Tibial nerve (tissue), 4 donors: ENCODE measurements around the gene CTXND1. TPM values are rescaled to one million over a fixed set of nuclear protein-coding genes. Genes with fewer than 3 reads are reported as not detected.

Experiments
- DNase-seq, 2 donors: peaks; one replicate each; pipeline ENCODE4 v3.0.0-alpha.2; 2019; ENCODE audit warnings: low spot score in 2 of 2
- H3K27ac ChIP-seq, 4 donors: fragments of 200-600 bp; sonication (generic) in 3 of 4; one replicate each; pipeline ENCODE4 v1.5.1; 2017 to 2019; ENCODE audit warnings: mild to moderate bottlenecking in 1 of 4
- H3K27me3 ChIP-seq, 2 donors: fragments of 200-600 bp; sonication (generic) in 1 of 2; one replicate each; pipeline versions ENCODE4 v1.5.1 to v1.6.0; 2017 to 2019
- H3K36me3 ChIP-seq, 3 donors: fragments of 200-600 bp; sonication (generic); one replicate each; pipeline ENCODE4 v1.5.1; 2018 to 2019
- H3K4me1 ChIP-seq, 4 donors: fragments of 200-600 bp; sonication (generic) in 3 of 4; one replicate each; pipeline ENCODE4 v1.5.1; 2017 to 2019
- H3K4me3 ChIP-seq, 4 donors: fragments of 200-600 bp; sonication (generic) in 3 of 4; one replicate each; pipeline ENCODE4 v1.5.1; 2017 to 2019; ENCODE audit warnings: mild to moderate bottlenecking in 1 of 4, moderate library complexity in 1 of 4
- H3K9me3 ChIP-seq, 4 donors: fragments of 200-600 bp; sonication (generic) in 3 of 4; one replicate each; pipeline ENCODE4 v1.5.1; 2017 to 2019
- EP300 ChIP-seq, 2 donors: sonication (generic); formaldehyde crosslinking; IDR thresholded peaks; one replicate each; pipeline ENCODE4 v1.6.1; 2017; ENCODE audit warnings: antibody characterized with exemption in 2 of 2, mild to moderate bottlenecking in 1 of 2
- POLR2A ChIP-seq, 2 donors: fragments of 450-650 bp; IDR thresholded peaks; one replicate each; pipeline ENCODE4 v1.6.1; 2017; ENCODE audit warnings: antibody characterized with exemption in 2 of 2, mild to moderate bottlenecking in 2 of 2, moderate library complexity in 2 of 2
- WGBS, 2 donors: methylation state at CpG; one replicate each; pipeline ENCODE4 v1.1.5; 2018; 5-methylcytosine and 5-hydroxymethylcytosine counted together
- total RNA-seq, 4 donors: library from RNA; depleted of rRNA; stranded (reverse); fragments of >200 nt; gene quantifications; one replicate each; pipeline ENCODE4 v1.1.0, GENCODE V29; 2016
- TF ChIP-seq, protein P1 (sequence below), 5 experiments: fragments of 200-600 bp in 3 of 5; fragments of 450-650 bp in 2 of 5; sonication (generic) in 3 of 5; IDR thresholded peaks; one replicate each; pipeline ENCODE4 v1.5.1; 2016 to 2019; ENCODE audit warnings: antibody characterized with exemption in 5 of 5, mild to moderate bottlenecking in 3 of 5, moderate library complexity in 2 of 5

Gene CTXND1
- total RNA-seq, 4 donors from 2014 or later, result 1.8 to 3.7 (median 2.6) TPM

DNA sequence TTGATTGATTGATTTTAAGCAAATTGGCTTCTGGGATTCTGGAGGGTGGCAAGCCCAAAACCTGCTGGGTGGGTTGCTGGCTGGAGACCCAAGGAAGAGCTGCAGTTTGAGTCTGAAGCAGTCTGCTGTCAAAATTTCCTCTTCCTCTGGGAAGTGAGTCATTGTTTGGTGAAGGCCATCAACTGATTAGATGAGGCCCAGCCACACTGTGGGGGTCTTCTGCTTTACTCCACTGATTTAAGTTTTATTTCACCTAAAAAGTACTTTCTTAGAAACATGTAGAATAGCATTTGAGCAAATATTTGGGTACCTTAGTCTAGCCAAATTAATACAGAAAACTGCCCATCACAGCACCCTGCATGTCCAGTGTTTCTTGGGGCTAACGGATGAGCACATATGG lies 65.4 kb downstream of the CTXND1 start:
- Histone ChIP-seq H3K27me3 (no peaks in the 10 kb centered on the region), H3K36me3 (peaks cover 0 to 58% (median 0%) of the 10 kb centered on the region in 3 donors), H3K4me1 (no peaks in the 10 kb centered on the region), H3K9me3 (no peaks in the 10 kb centered on the region), H3K27ac (no peak overlapping the region), H3K4me3 (no peak overlapping the region)
- WGBS, 2 donors, result 92 to 100% methylated on average over 1 of the region's 1 CpG
- no peak for DNase-seq
- TF ChIP-seq, protein P1, sequence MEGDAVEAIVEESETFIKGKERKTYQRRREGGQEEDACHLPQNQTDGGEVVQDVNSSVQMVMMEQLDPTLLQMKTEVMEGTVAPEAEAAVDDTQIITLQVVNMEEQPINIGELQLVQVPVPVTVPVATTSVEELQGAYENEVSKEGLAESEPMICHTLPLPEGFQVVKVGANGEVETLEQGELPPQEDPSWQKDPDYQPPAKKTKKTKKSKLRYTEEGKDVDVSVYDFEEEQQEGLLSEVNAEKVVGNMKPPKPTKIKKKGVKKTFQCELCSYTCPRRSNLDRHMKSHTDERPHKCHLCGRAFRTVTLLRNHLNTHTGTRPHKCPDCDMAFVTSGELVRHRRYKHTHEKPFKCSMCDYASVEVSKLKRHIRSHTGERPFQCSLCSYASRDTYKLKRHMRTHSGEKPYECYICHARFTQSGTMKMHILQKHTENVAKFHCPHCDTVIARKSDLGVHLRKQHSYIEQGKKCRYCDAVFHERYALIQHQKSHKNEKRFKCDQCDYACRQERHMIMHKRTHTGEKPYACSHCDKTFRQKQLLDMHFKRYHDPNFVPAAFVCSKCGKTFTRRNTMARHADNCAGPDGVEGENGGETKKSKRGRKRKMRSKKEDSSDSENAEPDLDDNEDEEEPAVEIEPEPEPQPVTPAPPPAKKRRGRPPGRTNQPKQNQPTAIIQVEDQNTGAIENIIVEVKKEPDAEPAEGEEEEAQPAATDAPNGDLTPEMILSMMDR (IDR thresholded peaks at IDR 0.05), result no peak
- no peak for TF ChIP-seq EP300 (IDR thresholded peaks at IDR 0.05)
- no peak for TF ChIP-seq POLR2A (IDR thresholded peaks at IDR 0.05)

DNA sequence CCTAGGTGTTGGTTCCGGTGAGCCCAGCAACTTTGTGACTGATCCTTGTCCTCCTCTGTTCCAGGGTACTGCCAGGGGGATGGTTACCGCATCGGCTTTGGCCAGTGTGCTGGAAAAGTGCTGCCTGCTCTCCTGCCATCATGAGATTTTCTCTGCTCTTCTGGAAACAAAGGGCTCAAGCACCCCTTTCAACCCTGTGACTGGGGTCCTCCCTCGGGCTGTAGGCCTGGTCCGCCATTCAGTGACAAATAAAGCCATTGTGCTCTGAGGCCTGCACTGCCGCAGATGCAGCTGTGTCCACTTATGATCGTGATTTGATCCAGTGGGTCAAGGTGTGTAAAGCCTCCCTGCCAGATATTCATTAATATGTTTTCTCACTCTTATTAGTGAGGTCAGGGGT lies 65.9 kb downstream of the CTXND1 start:
- DNase-seq, result no peak
- TF ChIP-seq EP300 (IDR thresholded peaks at IDR 0.05), result no peak
- TF ChIP-seq, protein P1 (IDR thresholded peaks at IDR 0.05), result no peak
- no peak for TF ChIP-seq POLR2A (IDR thresholded peaks at IDR 0.05)
- Histone ChIP-seq H3K4me1 (no peaks in the 10 kb centered on the region), H3K9me3 (no peaks in the 10 kb centered on the region), H3K36me3 (peaks cover 0 to 63% (median 4%) of the 10 kb centered on the region in 3 donors), H3K27ac (no peak overlapping the region), H3K4me3 (no peak overlapping the region), H3K27me3 (no peaks in the 10 kb centered on the region)
- WGBS, 2 donors, result 63 to 71% methylated on average over 7 of the region's 7 CpGs

DNA sequence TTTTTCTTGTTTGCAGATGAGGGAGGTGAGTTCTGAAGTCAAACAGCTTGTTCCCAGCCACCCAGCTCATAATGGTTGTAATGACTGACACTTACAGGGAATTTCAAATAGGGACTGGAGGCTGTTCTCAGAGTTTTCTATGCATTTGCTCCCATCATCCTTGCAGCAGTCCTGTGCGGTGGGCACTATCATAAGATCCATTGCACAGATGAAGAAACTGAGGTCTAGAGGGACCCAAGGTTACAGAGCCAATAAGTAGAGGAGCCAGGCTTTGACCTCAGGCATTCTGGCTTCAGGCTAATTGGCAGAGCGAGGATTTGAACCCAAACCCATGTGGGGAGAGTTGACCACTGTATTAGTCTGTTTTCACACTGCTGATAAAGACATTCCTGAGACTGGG lies 66.9 kb downstream of the CTXND1 start:
- Histone ChIP-seq H3K36me3 (peaks cover 0 to 72% (median 5%) of the 10 kb centered on the region in 3 donors), H3K9me3 (no peaks in the 10 kb centered on the region), H3K4me3 (no peak overlapping the region), H3K4me1 (no peaks in the 10 kb centered on the region), H3K27me3 (no peaks in the 10 kb centered on the region), H3K27ac (no peak overlapping the region)
- no peak for DNase-seq
- TF ChIP-seq POLR2A (IDR thresholded peaks at IDR 0.05) (no peak), EP300 (IDR thresholded peaks at IDR 0.05) (no peak)
- TF ChIP-seq, protein P1 (IDR thresholded peaks at IDR 0.05), result no peak
- WGBS, 2 donors, result 95 to 100% methylated on average over 2 of the region's 2 CpGs

DNA sequence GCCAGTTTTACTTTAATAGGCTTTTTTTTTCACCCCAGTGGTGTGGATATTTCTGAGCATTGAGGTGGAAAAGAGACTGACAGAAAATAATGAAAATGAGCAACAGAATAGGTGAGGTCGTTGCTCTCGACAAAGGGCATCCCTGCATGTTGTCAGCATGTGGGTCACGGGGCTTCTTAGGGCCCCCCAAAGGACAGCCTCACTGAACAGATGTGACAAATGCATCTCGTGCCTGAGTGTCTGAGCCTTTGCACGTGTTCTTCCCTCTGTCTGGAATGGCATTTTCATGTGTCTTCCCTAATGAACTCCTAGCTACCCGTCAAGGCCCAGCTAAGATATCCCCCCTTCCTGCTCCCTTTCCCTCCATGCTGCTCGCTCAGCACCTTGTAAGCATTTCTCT lies 67.5 kb downstream of the CTXND1 start:
- TF ChIP-seq EP300 (IDR thresholded peaks at IDR 0.05), result no peak
- TF ChIP-seq POLR2A (IDR thresholded peaks at IDR 0.05), result no peak
- TF ChIP-seq, protein P1 (IDR thresholded peaks at IDR 0.05), result no peak
- no peak for DNase-seq
- H3K36me3 ChIP-seq, result peaks cover 0 to 78% (median 5%) of the 10 kb centered on the region in 3 donors
- no peak overlapping the region for H3K4me3 ChIP-seq
- no peaks in the 10 kb centered on the region for H3K27me3 ChIP-seq
- H3K27ac ChIP-seq, result no peak overlapping the region
- H3K4me1 ChIP-seq, result no peaks in the 10 kb centered on the region
- H3K9me3 ChIP-seq, result no peaks in the 10 kb centered on the region
- 83 to 94% methylated on average over 7 of the region's 7 CpGs for WGBS, 2 donors

DNA sequence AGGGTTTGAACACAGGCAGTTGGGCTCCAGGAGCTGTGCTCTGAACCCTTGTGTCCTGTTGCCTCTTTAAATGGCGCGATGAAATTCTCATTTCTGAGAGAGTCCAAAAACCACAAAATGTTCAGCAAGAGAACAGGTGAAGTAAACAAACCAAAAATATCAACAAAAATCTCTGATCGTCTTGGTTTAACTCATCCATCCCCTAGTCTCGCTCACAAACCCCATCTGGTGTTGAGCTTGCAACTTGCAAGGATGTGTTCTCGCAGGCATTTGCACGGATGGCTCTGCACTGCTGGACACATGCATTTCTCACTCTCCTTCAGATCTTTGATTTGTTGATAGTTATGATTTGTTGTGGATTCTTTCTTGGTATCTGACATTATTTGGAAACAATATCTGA lies 68.1 kb downstream of the CTXND1 start:
- no peak for TF ChIP-seq POLR2A (IDR thresholded peaks at IDR 0.05)
- no peak for TF ChIP-seq EP300 (IDR thresholded peaks at IDR 0.05)
- TF ChIP-seq, protein P1 (IDR thresholded peaks at IDR 0.05), result no peak

More for the DNA sequence above, 68.1 kb downstream of the CTXND1 start:
- H3K36me3 ChIP-seq, result peaks cover 0 to 85% (median 5%) of the 10 kb centered on the region in 3 donors
- no peak overlapping the region for H3K4me3 ChIP-seq
- no peaks in the 10 kb centered on the region for H3K9me3 ChIP-seq
- WGBS, 2 donors, result 77 to 83% methylated on average over 6 of the region's 6 CpGs
- no peaks in the 10 kb centered on the region for H3K27me3 ChIP-seq
- DNase-seq, result no peak
- H3K4me1 ChIP-seq, result no peaks in the 10 kb centered on the region
- H3K27ac ChIP-seq, result no peak overlapping the region
